Stimulated activated CD8-positive, alpha-beta memory T cell treated with anti-CD3 and anti-CD28 coated beads, Interleukin-7, amount 100 ng/mL, for 24 hours (primary cell): ENCODE measurements around the gene PROSER2.

Experiments
- DNase-seq: peaks from one replicate; pipeline ENCODE4 v3.0.0-alpha.2; 2020; ENCODE audit warnings: low read depth

PROSER2 gene

GRCh38 chr10:11869743-11870460 is 46.7 kb downstream of the PROSER2 start:
- DNase-seq, result no peak

- no peak for DNase-seq
These were observed 47.3 kb downstream of the PROSER2 start for GRCh38 chr10:11870461-11870780.

- DNase-seq, result no peak
These were observed 47.8 kb downstream of the PROSER2 start for GRCh38 chr10:11870900-11871400.

GRCh38 chr10:11871466-11871865 is 48.3 kb downstream of the PROSER2 start:
- no peak for DNase-seq

- peak; percentile 30 for DNase-seq
These were observed 51.7 kb downstream of the PROSER2 start for GRCh38 chr10:11874568-11875493.

GRCh38 chr10:11875494-11876281 is 52.5 kb downstream of the PROSER2 start:
- DNase-seq, result no peak

- no peak for DNase-seq
These were observed 53.2 kb downstream of the PROSER2 start for GRCh38 chr10:11876324-11876723.

- DNase-seq, result no peak
These were observed 53.8 kb downstream of the PROSER2 start for GRCh38 chr10:11876805-11877590.

- no peak for DNase-seq
These were observed 54.4 kb downstream of the PROSER2 start for GRCh38 chr10:11877591-11877905.

- no peak for DNase-seq
These were observed 55.6 kb downstream of the PROSER2 start for GRCh38 chr10:11878776-11879175.

- no peak for DNase-seq
These were observed 56.4 kb downstream of the PROSER2 start for GRCh38 chr10:11879387-11880094.

GRCh38 chr10:11880151-11881029 is 57.2 kb downstream of the PROSER2 start:
- DNase-seq, result no peak

- DNase-seq, result no peak
These were observed 57.9 kb downstream of the PROSER2 start for GRCh38 chr10:11881030-11881476.

- DNase-seq, result no peak
These were observed 58.6 kb downstream of the PROSER2 start for GRCh38 chr10:11881477-11882417.

GRCh38 chr10:11882646-11883375 is 59.7 kb downstream of the PROSER2 start:
- DNase-seq, result no peak

GRCh38 chr10:11884706-11885423 is 61.7 kb downstream of the PROSER2 start:
- no peak for DNase-seq

- no peak for DNase-seq
These were observed 62.4 kb downstream of the PROSER2 start for GRCh38 chr10:11885437-11886137.
